Renal cortex interstitium (tissue), 11 donors: ENCODE data around the gene EVI5L. TPM values are rescaled to one million over a fixed set of nuclear protein-coding genes. Genes with fewer than 3 reads are reported as not detected.
A peak's percentile ranks its signal among the peaks of the same experiment; 100 is the strongest.
"Not testable (repeated sequence)": the region's sequence is repeated elsewhere in the genome, so short reads cannot be mapped to it uniquely, and the experiment has no call there.

ENCODE experiments used
- DNase-seq, 11 donors: peaks; one replicate each; pipeline ENCODE4 v3.0.0-alpha.2; 2013; ENCODE audit warnings: low read depth in 9 of 11, low spot score in 4 of 11; ENCODE audit errors: extremely low read depth in 1 of 11
- polyA plus RNA-seq, 3 donors: library from polyadenylated mRNA; unstranded; fragments of 120-200 nt; gene quantifications; one replicate each; pipeline ENCODE4 v1.2.1, GENCODE V29; 2013; ENCODE audit not compliant: insufficient read length in 3 of 3

Gene EVI5L
- polyA plus RNA-seq, 3 donors, result 14.2 to 18.7 (median 14.9) TPM

- DNase-seq, result no peak
Measured at GRCh38 chr19:7855426-7856108, 25.5 kb downstream of the EVI5L start.

- no peak for DNase-seq
Measured at GRCh38 chr19:7856109-7856591, 26.1 kb downstream of the EVI5L start.

DNA sequence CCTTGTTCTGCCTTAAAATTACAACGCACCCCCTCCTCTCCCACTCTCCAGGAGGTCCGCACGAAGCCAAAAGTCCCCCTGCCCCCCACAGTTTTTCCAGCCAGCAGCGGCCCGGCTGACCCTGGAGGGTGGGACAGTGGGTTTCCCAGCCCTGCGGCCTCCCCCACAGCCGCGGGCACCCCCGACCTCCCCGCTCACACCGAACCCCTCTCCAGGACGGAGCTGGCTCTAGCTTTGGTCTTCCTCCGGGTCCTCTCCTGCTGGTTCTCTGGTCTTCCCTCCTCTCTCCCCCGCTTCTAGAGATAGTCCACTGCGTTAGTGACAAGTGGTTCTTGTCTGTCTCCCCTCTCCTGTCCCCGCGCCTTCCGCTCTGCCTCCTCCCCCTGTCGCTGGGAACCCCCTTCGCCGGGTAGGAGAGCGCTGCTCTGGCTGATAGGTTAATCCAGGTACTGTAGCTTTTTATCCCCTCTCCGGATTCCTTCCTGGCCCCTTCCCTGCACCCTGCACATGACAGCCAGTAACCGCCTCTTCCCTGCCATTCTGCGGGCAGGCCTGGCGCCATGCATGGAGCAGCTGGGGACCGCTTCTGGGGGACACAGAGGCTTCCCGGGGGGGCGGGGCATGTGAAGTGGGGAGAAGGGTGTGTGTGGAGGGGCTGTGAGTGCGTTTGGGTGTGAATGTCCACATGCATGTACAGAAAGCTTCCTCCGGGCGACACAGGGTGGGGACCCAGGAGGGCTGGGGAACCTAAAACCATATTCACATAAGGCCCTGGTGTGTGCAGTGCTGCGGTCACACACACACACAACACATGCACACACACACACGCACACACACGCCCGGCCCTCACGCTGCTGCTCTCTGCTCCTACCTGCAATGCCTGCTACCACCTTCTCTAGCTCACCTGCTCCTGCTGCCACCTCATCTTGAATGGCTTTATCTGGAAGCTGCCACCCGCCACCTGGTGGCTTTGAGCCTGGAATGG is 27.0 kb downstream of the EVI5L start:
- DNase-seq, result no peak

DNA sequence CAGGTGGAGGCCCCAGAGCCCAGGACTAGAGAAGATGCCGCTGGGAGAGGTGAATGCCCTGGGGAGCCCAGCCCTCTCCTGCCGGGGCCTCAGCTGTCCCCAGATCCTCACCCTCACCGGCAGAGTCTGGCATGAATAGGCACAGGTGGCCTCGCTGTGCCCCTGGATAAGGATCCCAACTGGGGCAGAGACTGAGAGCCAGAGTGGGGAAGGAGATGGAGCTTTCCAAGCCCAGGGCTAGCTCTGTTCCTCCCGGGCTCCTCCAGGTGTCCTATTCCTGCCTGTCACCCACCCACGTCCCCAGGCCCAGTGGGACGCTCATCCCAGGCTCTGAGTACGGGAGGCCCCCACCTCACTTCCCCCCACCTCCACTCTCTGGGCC is 27.7 kb downstream of the EVI5L start:
- no peak for DNase-seq

DNA sequence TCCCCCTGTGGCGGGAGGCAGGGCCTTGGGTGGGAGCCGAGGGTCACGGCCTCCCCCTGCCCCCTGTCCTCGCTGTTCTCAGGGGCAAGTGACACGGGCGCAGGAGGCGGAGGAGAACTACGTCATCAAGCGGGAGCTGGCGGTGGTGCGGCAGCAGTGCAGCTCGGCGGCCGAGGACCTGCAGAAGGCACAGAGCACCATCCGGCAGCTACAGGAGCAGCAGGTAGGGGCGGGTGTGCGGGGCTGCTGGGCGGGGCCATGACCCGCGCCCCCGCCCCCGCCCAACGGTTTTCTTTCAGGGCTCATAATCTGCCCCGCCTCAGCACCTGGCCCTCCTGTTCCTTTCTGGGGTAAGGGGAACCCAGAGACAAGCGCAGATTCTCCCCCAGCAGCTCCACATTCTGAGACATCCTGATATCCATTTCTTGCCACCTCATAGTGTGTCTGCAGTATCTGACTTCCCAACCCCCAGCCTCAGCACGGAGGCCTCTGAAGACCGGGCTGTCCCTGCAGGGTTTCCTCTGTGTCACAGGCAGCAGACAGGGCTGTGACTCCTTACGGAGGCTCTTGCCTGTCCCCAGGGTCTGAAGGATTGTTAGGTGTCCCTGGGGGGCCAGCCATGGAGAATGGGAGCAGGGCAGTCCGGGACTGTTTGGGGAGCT is 28.2 kb downstream of the EVI5L start:
- DNase-seq, result no peak

GRCh38 chr19:7859087-7859486 is 29.1 kb downstream of the EVI5L start:
- DNase-seq, result not testable (repeated sequence)

- DNase-seq, result no peak
Measured at GRCh38 chr19:7859831-7860713, 30.1 kb downstream of the EVI5L start.

GRCh38 chr19:7860714-7861618 is 30.9 kb downstream of the EVI5L start:
- DNase-seq, result no peak

GRCh38 chr19:7861619-7862412 is 31.8 kb downstream of the EVI5L start:
- no peak for DNase-seq

DNA sequence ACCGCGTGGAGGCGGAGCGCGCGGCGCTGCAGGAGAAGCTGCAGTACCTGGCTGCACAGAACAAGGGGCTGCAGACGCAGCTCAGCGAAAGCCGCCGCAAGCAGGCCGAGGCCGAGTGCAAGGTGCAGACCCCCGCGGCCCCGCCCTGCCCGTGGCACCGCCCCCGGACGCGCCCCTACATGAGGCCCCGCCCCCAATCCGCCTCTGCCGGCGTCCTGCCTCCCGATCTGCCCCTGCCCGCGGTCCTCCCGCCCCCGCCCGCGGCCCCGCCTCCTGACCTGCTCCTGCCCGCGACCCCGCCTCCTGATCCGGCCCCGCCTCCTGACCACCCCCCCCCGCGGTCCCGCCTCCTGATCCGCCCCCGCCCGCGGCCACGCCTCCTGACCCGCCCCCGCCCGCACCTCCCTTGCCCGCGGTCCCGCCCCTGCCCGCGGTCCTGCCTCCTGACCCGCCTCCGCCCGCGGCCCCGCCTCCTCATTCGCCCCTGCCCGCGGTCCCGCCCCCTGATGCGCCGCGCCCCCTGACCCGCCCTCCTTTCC is 32.5 kb downstream of the EVI5L start:
- DNase-seq, result peak in 3 of 11 donors; percentile 57 to 75 (median 68)

GRCh38 chr19:7863157-7863970 is 33.3 kb downstream of the EVI5L start:
- no peak for DNase-seq

DNA sequence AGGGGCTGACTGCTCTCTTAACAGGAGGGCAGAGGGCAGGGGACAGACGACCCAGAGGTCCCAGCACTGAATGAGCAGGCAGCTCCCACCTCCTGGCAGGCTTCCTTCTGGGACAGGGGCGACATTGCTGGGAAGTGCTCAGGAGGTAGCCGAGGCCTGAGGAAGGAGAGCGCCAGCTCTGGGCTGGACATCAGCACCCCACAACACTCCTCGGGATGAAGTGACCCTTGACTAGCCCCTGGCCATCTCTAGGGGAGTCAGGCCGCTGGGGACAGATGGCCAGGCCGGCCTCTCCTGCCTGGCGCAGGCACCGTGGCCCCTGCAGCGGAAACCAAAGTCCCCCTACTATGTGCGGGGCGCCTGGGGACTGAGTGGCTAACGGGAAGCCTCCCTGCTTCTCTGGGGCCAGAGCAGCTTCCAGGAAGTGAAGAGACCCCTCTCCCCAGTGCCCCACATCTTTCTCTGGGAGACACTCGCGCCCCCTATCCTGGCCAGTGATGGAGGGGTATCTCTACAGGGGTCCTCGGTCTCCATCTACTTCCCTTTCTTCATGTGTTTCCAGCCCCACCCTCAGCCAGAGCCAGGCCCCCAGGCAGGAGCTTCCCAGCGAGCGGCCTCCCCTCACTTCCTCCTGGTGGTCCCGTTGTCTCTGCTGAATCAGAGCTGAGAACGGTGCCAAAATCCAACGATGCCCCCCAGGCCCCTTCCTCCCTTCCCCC is 34.1 kb downstream of the EVI5L start:
- no peak for DNase-seq

DNA sequence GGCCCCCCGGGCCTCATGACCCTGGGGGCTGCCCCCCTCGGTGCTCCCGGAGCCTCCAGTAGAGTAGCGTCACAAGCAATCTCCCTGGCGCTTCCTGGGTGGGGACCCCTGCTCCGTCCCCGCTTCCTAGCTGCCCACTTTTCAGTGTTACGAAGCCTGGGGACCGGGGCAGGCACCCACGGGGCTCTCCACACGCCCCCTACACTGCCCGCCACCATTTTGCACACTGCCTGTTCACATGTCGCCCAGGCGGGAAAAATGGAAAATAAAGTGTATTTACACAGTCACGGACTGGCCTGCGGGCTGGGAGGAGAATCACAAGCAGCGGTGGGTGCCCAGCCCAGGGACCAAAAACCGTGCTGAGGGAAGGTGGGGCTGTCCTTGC is 34.7 kb downstream of the EVI5L start:
- DNase-seq, result no peak

- no peak for DNase-seq
Measured at GRCh38 chr19:7865262-7865911, 35.4 kb downstream of the EVI5L start.
